Measurements from ENCODE around the gene MPPE1.

- TF ChIP-seq POLR2AphosphoS5 (IDR thresholded peaks at IDR 0.05) (no peak), EP300 (IDR thresholded peaks at IDR 0.05) (no peak), CTCF (IDR thresholded peaks at IDR 0.05) (no peak), POLR2A (IDR thresholded peaks at IDR 0.05) (no peak)
Measured at GRCh38 chr18:11873670-11874340, 34.3 kb downstream of the MPPE1 start.

Measured in gastroesophageal sphincter (tissue), 3 donors.